ENCODE data around the gene KCTD1. TPM values are rescaled to one million over a fixed set of nuclear protein-coding genes. Genes with fewer than 3 reads are reported as not detected.

Gene KCTD1
- total RNA-seq: 6.4 TPM
- long read RNA-seq, partial matches to known transcripts: 1 of 4 reads
- long read RNA-seq, other reads (novel, unspliced or antisense): 1 of 4 reads

GRCh38 chr18:26548415-26549262 lies at the start of gene KCTD1:
KCTD1 (minus strand) TSS chr18:26548553; CDS start chr18:26548536, 17 bp downstream.
- peaks cover 30% of the 10 kb centered on the region for H3K27me3 ChIP-seq (ENCODE audit: low read depth)
- H3K4me3 ChIP-seq: peak within 1 kb of the TSS; percentile 81
- DNase-seq: peak; percentile 82
- TF ChIP-seq CTCF (IDR thresholded peaks at IDR 0.05; ENCODE audit: borderline replicate concordance): no peak
- H3K4me1 ChIP-seq: peaks cover 71% of the 10 kb centered on the region
- H3K27ac ChIP-seq (replicated peaks): peak within 1 kb of the TSS; percentile 84
- no peaks in the 10 kb centered on the region for H3K9me3 ChIP-seq (replicated peaks)
- intact Hi-C loops (cut with micrococcal nuclease): no loop called here
- H3K36me3 ChIP-seq: no peaks in the 10 kb centered on the region

- no peak overlapping the region for H3K27ac ChIP-seq (replicated peaks)
- H3K27me3 ChIP-seq (ENCODE audit: low read depth): no peaks in the 10 kb centered on the region
- no peaks in the 10 kb centered on the region for H3K9me3 ChIP-seq (replicated peaks)
- intact Hi-C loops (cut with micrococcal nuclease): no loop called here
- H3K4me1 ChIP-seq: no peaks in the 10 kb centered on the region
- no peak for DNase-seq
- no peaks in the 10 kb centered on the region for H3K36me3 ChIP-seq
- no peak for TF ChIP-seq CTCF (IDR thresholded peaks at IDR 0.05; ENCODE audit: borderline replicate concordance)
- H3K4me3 ChIP-seq: no peak overlapping the region
Observed at GRCh38 chr18:26593365-26594320, 45.3 kb upstream of the KCTD1 start.

DNA sequence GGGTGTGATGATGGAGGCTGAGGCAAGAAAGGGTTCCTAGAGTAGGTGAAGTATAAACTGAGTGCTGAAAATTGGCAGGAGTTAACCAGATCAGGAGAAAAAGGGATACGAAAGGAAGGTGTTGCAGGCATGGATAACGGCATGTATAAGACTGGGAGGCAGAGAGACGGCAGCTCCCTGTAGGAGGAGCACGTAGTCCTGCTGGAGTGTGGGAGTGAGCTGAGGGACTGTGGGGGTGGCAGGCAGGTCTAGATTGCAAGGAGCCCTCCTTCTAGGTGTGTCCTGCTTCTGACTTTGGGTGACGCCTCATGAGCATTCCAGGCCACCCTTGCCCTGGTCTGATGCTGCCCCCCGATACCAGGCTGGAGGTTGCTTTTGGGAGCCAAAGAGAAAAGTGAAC lies 36.4 kb upstream of the KCTD1 start:
- Histone ChIP-seq H3K9me3 (replicated peaks) (peaks cover 6% of the 10 kb centered on the region), H3K27me3 (ENCODE audit: low read depth) (no peaks in the 10 kb centered on the region), H3K27ac (replicated peaks) (no peak overlapping the region), H3K4me1 (no peaks in the 10 kb centered on the region), H3K36me3 (no peaks in the 10 kb centered on the region), H3K4me3 (no peak overlapping the region)
- intact Hi-C loops (cut with micrococcal nuclease): no loop called here
- no peak for DNase-seq
- TF ChIP-seq CTCF (IDR thresholded peaks at IDR 0.05; ENCODE audit: borderline replicate concordance): no peak

DNA sequence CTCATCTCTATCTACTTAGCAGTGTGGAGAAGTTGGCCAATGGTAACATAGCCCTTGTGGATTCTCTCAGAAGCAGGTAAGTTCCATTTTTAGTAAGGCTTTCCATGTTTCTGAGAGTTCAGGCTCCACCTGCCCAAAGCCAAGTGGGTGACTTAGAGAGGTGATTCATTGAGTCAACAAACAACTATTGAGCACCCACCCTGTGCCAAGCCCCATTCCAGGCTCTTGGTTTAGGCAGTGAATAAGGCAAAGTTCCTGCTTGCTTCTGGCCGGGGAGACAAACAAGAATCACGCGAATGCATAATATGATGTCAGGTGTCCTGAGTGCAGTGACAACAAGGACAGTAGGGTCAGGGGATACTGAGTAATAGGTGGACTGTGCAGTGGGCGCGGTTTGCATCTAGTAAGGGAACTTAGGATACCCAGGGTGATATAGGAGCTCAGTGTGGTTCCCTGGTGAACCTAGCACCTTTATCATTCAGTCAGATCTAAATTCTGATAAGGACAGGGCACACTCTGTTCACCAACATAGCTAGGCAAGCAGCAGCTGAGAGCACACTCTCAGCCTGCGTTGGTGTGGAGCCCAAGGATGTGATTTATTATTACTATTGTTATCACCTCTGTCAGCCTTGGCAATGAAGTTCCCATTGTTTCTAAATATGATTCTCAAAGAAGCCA lies 31.7 kb upstream of the KCTD1 start:
- H3K36me3 ChIP-seq: no peaks in the 10 kb centered on the region
- H3K4me1 ChIP-seq: peaks cover 8% of the 10 kb centered on the region
- no peak overlapping the region for H3K27ac ChIP-seq (replicated peaks)
- DNase-seq: no peak
- H3K9me3 ChIP-seq (replicated peaks): no peaks in the 10 kb centered on the region
- H3K4me3 ChIP-seq: no peak overlapping the region
- intact Hi-C loops (cut with micrococcal nuclease): no loop called here
- peaks cover 12% of the 10 kb centered on the region for H3K27me3 ChIP-seq (ENCODE audit: low read depth)
- TF ChIP-seq CTCF (IDR thresholded peaks at IDR 0.05; ENCODE audit: borderline replicate concordance): no peak

GRCh38 chr18:26575865-26576217 lies 27.5 kb upstream of the KCTD1 start:
- peaks cover 11% of the 10 kb centered on the region for H3K4me1 ChIP-seq
- intact Hi-C loops (cut with micrococcal nuclease): no loop called here
- H3K4me3 ChIP-seq: peak overlapping the region; percentile 61
- no peak overlapping the region for H3K27ac ChIP-seq (replicated peaks)
- TF ChIP-seq CTCF (IDR thresholded peaks at IDR 0.05; ENCODE audit: borderline replicate concordance): no peak
- H3K9me3 ChIP-seq (replicated peaks): no peaks in the 10 kb centered on the region
- peaks cover 12% of the 10 kb centered on the region for H3K27me3 ChIP-seq (ENCODE audit: low read depth)
- DNase-seq: no peak
- H3K36me3 ChIP-seq: no peaks in the 10 kb centered on the region
